Hepatocyte (in vitro differentiated cells): ENCODE results near the gene OBI1. TPM values are rescaled to one million over a fixed set of nuclear protein-coding genes. Genes with fewer than 3 reads are reported as not detected.
A peak's percentile ranks its signal among the peaks of the same experiment; 100 is the strongest.

Experiments used
- DNase-seq: peaks from one replicate; pipeline ENCODE4 v3.0.0-alpha.2; 2016; ENCODE audit warnings: low spot score
- H2AFZ ChIP-seq: fragments of 200-600 bp; sonication (generic); 2 replicates; pipeline ENCODE4 v1.6.0; 2016; ENCODE audit warnings: antibody characterized with exemption, mild to moderate bottlenecking
- H3K27ac ChIP-seq: fragments of 200-600 bp; sonication (generic); 2 replicates; pipeline ENCODE4 v1.5.1; 2016; ENCODE audit warnings: mild to moderate bottlenecking
- H3K27me3 ChIP-seq: fragments of 200-600 bp; sonication (generic); 2 replicates; pipeline ENCODE4 v1.6.1; 2016
- H3K36me3 ChIP-seq: fragments of 200-600 bp; sonication (generic); replicated peaks from 2 replicates; pipeline ENCODE4 v1.5.1; 2016; ENCODE audit warnings: low read depth; ENCODE audit not compliant: insufficient read depth
- H3K4me1 ChIP-seq: fragments of 200-600 bp; sonication (generic); 2 replicates; pipeline ENCODE4 v1.5.1; 2016; ENCODE audit warnings: mild to moderate bottlenecking, moderate library complexity; ENCODE audit not compliant: insufficient read depth
- H3K4me2 ChIP-seq: fragments of 200-600 bp; sonication (generic); 2 replicates; pipeline ENCODE4 v1.6.0; 2016
- H3K4me3 ChIP-seq: fragments of 200-600 bp; sonication (generic); 2 replicates; pipeline ENCODE4 v1.5.1; 2016; ENCODE audit warnings: mild to moderate bottlenecking
- H3K79me2 ChIP-seq: fragments of 200-600 bp; sonication (generic); 2 replicates; pipeline ENCODE4 v1.6.0; 2017; ENCODE audit warnings: mild to moderate bottlenecking
- H3K9me2 ChIP-seq: fragments of 200-600 bp; sonication (generic); replicated peaks from 2 replicates; pipeline ENCODE4 v1.6.0; 2017; ENCODE audit warnings: mild to moderate bottlenecking; ENCODE audit not compliant: insufficient read depth
- H3K9me3 ChIP-seq: fragments of 200-600 bp; sonication (generic); 2 replicates; pipeline ENCODE4 v1.5.1; 2016; ENCODE audit warnings: low read depth, mild to moderate bottlenecking
- H4K20me1 ChIP-seq: fragments of 200-600 bp; sonication (generic); 2 replicates; pipeline ENCODE4 v1.6.0; 2016; ENCODE audit warnings: mild to moderate bottlenecking; ENCODE audit not compliant: insufficient read depth, poor library complexity, severe bottlenecking
- EZH2 ChIP-seq: fragments of 200-600 bp; sonication (generic); IDR thresholded peaks from 2 replicates; pipeline ENCODE4 v1.6.1; 2016; ENCODE audit warnings: antibody characterized with exemption, mild to moderate bottlenecking, borderline replicate concordance
- EZH2phosphoT487 ChIP-seq: fragments of 200-600 bp; sonication (generic); IDR thresholded peaks from one replicate; pipeline ENCODE4 v1.6.1; 2018; ENCODE audit warnings: antibody characterized with exemption, mild to moderate bottlenecking, low read depth, moderate library complexity; ENCODE audit not compliant: unreplicated experiment, severe bottlenecking
- WGBS: methylation state at CpG from one replicate; pipeline ENCODE4 v1.1.6; 2016; ENCODE audit warnings: low lambda C conversion rate; ENCODE audit errors: missing lambda C conversion rate; 5-methylcytosine and 5-hydroxymethylcytosine counted together
- polyA plus RNA-seq: library from polyadenylated mRNA; unstranded; fragments of >200 nt; fragmentation: Nextera tagmentation; extraction: Ambion mirVana; gene quantifications from 2 replicates; pipeline ENCODE4 v1.2.1, GENCODE V29; 2016
- total RNA-seq: library from RNA; depleted of rRNA; stranded (reverse); fragments of >200 nt; gene quantifications from 2 replicates; pipeline ENCODE4 v1.2.3, GENCODE V29; 2014
- TF ChIP-seq, protein P1 (sequence below): fragments of 200-600 bp; sonication (generic); IDR thresholded peaks from 2 replicates; pipeline ENCODE4 v1.5.1; 2016; ENCODE audit warnings: antibody characterized with exemption, mild to moderate bottlenecking; ENCODE audit not compliant: poor library complexity

OBI1 gene, protein sequence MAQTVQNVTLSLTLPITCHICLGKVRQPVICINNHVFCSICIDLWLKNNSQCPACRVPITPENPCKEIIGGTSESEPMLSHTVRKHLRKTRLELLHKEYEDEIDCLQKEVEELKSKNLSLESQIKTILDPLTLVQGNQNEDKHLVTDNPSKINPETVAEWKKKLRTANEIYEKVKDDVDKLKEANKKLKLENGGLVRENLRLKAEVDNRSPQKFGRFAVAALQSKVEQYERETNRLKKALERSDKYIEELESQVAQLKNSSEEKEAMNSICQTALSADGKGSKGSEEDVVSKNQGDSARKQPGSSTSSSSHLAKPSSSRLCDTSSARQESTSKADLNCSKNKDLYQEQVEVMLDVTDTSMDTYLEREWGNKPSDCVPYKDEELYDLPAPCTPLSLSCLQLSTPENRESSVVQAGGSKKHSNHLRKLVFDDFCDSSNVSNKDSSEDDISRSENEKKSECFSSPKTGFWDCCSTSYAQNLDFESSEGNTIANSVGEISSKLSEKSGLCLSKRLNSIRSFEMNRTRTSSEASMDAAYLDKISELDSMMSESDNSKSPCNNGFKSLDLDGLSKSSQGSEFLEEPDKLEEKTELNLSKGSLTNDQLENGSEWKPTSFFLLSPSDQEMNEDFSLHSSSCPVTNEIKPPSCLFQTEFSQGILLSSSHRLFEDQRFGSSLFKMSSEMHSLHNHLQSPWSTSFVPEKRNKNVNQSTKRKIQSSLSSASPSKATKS
- 14.3 and 17.6 TPM in 2 replicates for total RNA-seq
- 5.3 and 9.4 TPM in 2 replicates for polyA plus RNA-seq

DNA sequence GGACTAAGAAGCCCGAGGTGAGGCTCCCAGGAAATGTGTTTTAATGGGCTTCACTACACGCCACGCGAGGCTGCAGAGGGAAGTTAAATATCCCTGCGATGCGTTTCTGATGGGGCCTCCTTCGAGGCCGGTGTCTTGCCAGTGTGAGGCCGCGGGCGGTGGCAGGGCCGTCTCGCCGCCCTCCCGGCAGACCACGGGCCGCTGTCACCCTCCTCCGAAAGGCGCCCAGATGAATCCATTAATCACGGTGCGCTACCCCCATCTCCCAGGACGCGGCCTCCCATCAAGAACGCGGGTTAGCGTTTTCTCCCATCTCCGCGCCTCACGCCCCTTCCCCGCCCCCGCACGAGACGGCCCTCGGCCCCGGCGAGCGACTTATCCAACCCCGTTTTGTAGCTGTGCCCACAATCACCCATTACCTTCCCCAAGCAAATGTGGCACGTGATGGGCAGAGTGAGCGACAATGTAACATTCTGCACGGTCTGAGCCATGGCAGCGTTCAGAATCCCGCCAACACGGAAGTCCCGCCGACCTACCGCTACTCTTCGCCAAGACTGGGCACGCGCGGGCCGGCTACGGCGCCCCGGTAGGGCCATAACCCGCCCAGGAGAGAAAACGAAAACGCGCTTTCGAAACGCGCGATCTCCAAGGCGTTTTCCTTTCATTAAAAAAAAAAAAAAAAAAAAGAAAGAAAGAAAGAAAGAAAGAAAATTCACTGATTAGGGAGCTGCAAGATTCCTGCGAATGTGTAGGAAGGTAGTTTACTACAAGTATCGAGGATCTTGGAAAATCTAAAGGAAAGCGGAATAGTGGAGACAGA lies at the start of gene OBI1:
OBI1 (minus strand) TSS at position 526 of the 820 bp plus-strand sequence; CDS start at position 491, 35 bp downstream.
- Histone ChIP-seq H3K79me2 (peaks cover 42% of the 10 kb centered on the region), H3K4me1 (peaks cover 2% of the 10 kb centered on the region), H3K27me3 (no peaks in the 10 kb centered on the region), H3K9me3 (no peaks in the 10 kb centered on the region), H3K36me3 (no peaks in the 10 kb centered on the region), H3K27ac (peak within 1 kb of the TSS; percentile 86), H3K4me3 (peak within 1 kb of the TSS; percentile 74), H4K20me1 (peaks cover 18% of the 10 kb centered on the region), H3K4me2 (peak within 1 kb of the TSS; percentile 88), H2AFZ (peak within 1 kb of the TSS; percentile 77), H3K9me2 (no peaks in the 10 kb centered on the region)
- TF ChIP-seq, protein P1, sequence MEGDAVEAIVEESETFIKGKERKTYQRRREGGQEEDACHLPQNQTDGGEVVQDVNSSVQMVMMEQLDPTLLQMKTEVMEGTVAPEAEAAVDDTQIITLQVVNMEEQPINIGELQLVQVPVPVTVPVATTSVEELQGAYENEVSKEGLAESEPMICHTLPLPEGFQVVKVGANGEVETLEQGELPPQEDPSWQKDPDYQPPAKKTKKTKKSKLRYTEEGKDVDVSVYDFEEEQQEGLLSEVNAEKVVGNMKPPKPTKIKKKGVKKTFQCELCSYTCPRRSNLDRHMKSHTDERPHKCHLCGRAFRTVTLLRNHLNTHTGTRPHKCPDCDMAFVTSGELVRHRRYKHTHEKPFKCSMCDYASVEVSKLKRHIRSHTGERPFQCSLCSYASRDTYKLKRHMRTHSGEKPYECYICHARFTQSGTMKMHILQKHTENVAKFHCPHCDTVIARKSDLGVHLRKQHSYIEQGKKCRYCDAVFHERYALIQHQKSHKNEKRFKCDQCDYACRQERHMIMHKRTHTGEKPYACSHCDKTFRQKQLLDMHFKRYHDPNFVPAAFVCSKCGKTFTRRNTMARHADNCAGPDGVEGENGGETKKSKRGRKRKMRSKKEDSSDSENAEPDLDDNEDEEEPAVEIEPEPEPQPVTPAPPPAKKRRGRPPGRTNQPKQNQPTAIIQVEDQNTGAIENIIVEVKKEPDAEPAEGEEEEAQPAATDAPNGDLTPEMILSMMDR: no peak
- TF ChIP-seq EZH2 (no peak), EZH2phosphoT487 (no peak)
- DNase-seq: peak; percentile 93
- WGBS: 2% methylated on average over 65 of the region's 67 CpGs

DNA sequence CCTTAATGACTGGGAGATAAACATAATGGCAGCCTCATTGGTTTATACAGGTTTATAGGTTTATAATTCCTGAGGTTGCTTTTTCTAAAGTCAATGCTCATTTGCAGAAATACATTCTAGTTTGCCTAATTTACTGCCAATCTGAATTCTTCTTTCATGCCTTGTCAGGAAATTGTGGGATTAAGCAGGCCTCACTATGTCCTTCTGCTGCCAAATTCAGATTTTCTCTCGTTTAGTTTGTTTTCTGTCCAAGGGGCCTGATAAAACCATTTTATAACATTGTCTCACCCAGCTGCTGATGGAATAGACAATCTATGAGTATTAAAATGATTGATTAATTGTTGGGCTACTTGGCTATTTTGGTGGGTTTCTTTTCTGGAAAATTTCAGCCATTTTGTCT lies 42.4 kb upstream of the OBI1 start:
- H3K9me2 ChIP-seq: no peaks in the 10 kb centered on the region
- no peaks in the 10 kb centered on the region for H3K36me3 ChIP-seq
- H2AFZ ChIP-seq: no peak overlapping the region
- H3K27ac ChIP-seq: no peak overlapping the region
- H3K9me3 ChIP-seq: no peaks in the 10 kb centered on the region
- H3K27me3 ChIP-seq: no peaks in the 10 kb centered on the region
- no peak for DNase-seq
- WGBS: 56% methylated on average over 1 of the region's 1 CpG
- no peaks in the 10 kb centered on the region for H4K20me1 ChIP-seq
- no peaks in the 10 kb centered on the region for H3K4me1 ChIP-seq
- H3K4me3 ChIP-seq: no peak overlapping the region
- TF ChIP-seq EZH2phosphoT487: no peak
- TF ChIP-seq EZH2: no peak
- TF ChIP-seq, protein P1: no peak
- H3K79me2 ChIP-seq: no peaks in the 10 kb centered on the region
- H3K4me2 ChIP-seq: no peak overlapping the region

DNA sequence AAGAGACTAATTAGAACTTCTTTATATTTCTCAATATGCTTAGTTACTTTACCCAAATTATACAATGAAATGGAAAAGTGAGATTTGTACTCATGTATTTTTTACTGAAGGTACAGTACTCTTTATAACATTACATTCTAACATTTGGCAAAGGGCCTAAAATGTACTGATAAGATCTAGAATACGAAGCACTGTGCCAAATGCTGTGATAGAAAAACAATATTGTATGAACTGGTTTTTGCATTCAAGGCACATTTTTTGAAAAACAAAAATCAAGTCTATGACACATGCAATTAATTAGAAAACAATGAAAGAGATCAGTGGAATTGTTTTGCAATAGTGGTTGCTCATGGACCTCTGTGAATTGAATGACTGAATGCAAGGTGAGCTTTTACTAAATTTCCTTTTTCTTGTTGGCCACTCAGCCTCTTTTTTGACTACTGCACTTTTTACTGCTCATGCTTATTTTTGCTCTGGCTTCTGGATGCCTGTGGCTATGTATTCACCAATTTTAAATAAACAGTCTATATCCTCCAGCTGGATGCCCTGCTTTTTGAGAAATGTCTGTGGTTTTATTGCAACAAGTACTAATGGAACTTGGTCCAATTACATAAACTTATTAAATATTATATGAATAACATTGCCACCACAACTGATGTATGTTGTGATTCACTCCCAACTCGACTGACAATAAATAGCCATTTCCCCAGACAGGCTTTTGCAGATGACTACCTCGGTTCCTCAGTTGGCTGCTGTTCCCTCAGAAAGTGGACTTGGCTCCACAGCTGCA lies 41.4 kb upstream of the OBI1 start:
- Histone ChIP-seq H2AFZ (no peak overlapping the region), H3K9me3 (no peaks in the 10 kb centered on the region), H3K4me3 (no peak overlapping the region), H3K79me2 (no peaks in the 10 kb centered on the region), H3K4me2 (no peak overlapping the region), H3K36me3 (no peaks in the 10 kb centered on the region), H3K9me2 (no peaks in the 10 kb centered on the region), H3K27me3 (no peaks in the 10 kb centered on the region), H3K4me1 (no peaks in the 10 kb centered on the region), H4K20me1 (no peaks in the 10 kb centered on the region), H3K27ac (no peak overlapping the region)
- 53% methylated on average over 3 of the region's 3 CpGs for WGBS
- TF ChIP-seq EZH2 (no peak), EZH2phosphoT487 (no peak)
- TF ChIP-seq, protein P1: no peak
- no peak for DNase-seq
